PC-9 (cell line): Measurements from ENCODE around the gene CS.

Source experiments
- CTCF ChIP-seq: fragments of 200-600 bp; sonication (generic); conservative IDR thresholded peaks from 2 replicates; pipeline ENCODE4 v1.6.1; 2017; ENCODE audit warnings: mixed run types, antibody characterized with exemption, mild to moderate bottlenecking, moderate library complexity
- EZH2 ChIP-seq: fragments of 200-600 bp; sonication (generic); IDR thresholded peaks from 2 replicates; pipeline ENCODE4 v1.8.0; 2017; ENCODE audit warnings: antibody characterized with exemption, low read depth

- no peak for TF ChIP-seq CTCF
- no peak for TF ChIP-seq EZH2
Measured at GRCh38 chr12:56297400-56297799, 2.7 kb downstream of the CS start.
